Osteoblast (primary cell): ENCODE data around the gene MYPOP. TPM values are rescaled to one million over a fixed set of nuclear protein-coding genes. Genes with fewer than 3 reads are reported as not detected.

Experiments used
- DNase-seq: peaks from one replicate; pipeline ENCODE4 v3.0.0; 2011; ENCODE audit warnings: low spot score, mixed read lengths; ENCODE audit not compliant: insufficient read length; ENCODE audit errors: missing footprints
- H2AFZ ChIP-seq: 2 replicates; pipeline ENCODE4 v1.6.0; 2011; ENCODE audit warnings: mild to moderate bottlenecking, low read length
- H3K27ac ChIP-seq: 2 replicates; pipeline ENCODE4 v1.5.1; 2011; ENCODE audit warnings: mild to moderate bottlenecking, low read depth, low read length, moderate library complexity
- H3K27me3 ChIP-seq: 2 replicates; pipeline ENCODE4 v1.6.0; 2012; ENCODE audit warnings: mild to moderate bottlenecking, control low read depth, inconsistent platforms, low read length, moderate library complexity; ENCODE audit not compliant: insufficient read depth
- H3K36me3 ChIP-seq: 2 replicates; pipeline ENCODE4 v1.5.1; 2011; ENCODE audit warnings: mild to moderate bottlenecking, low read length, control low read depth, moderate library complexity; ENCODE audit not compliant: insufficient read depth
- H3K4me1 ChIP-seq: 2 replicates; pipeline ENCODE4 v1.5.1; 2011; ENCODE audit warnings: mild to moderate bottlenecking, low read length, control low read depth, moderate library complexity; ENCODE audit not compliant: insufficient read depth
- H3K4me2 ChIP-seq: 2 replicates; pipeline ENCODE4 v1.6.0; 2011; ENCODE audit warnings: mild to moderate bottlenecking, low read length; ENCODE audit not compliant: insufficient read depth
- H3K4me3 ChIP-seq: fragments of 200-600 bp; sonication (generic); 3 replicates; pipeline ENCODE4 v1.5.1; 2012; ENCODE audit warnings: mild to moderate bottlenecking, low read length, inconsistent platforms; ENCODE audit not compliant: insufficient read depth
- H3K79me2 ChIP-seq: 2 replicates; pipeline ENCODE4 v1.6.0; 2012; ENCODE audit warnings: mild to moderate bottlenecking, low read length, control low read depth, inconsistent platforms; ENCODE audit not compliant: insufficient read depth
- H3K9me3 ChIP-seq: 2 replicates; pipeline ENCODE4 v1.5.1; 2011; ENCODE audit warnings: low read depth, low read length, control low read depth
- H4K20me1 ChIP-seq: 2 replicates; pipeline ENCODE4 v1.6.0; 2012; ENCODE audit warnings: mild to moderate bottlenecking, low read length, control low read depth; ENCODE audit not compliant: insufficient read depth
- CTCF ChIP-seq: IDR thresholded peaks from 2 replicates; pipeline ENCODE4 v1.5.1; 2011; ENCODE audit warnings: mild to moderate bottlenecking, low read depth, low read length, moderate library complexity; ENCODE audit errors: extremely low read depth
- total RNA-seq: library from RNA; depleted of rRNA; stranded (reverse); fragments of >200 nt; gene quantifications from 2 replicates; pipeline ENCODE4 v1.2.3, GENCODE V29; 2012

MYPOP gene
- 2.1 and 3.3 TPM in 2 replicates for total RNA-seq

- peak; percentile 86 for DNase-seq
- H3K36me3 ChIP-seq, result peaks cover 9% of the 10 kb centered on the region
- peak within 1 kb of the TSS; percentile 66 for H3K27ac ChIP-seq
- peak within 1 kb of the TSS; percentile 82 for H3K4me3 ChIP-seq
- TF ChIP-seq CTCF, result no peak
- peak within 1 kb of the TSS; percentile 95 for H3K4me2 ChIP-seq
- peak within 1 kb of the TSS; percentile 99 for H2AFZ ChIP-seq
- peaks cover 5% of the 10 kb centered on the region for H3K4me1 ChIP-seq
- peaks cover 12% of the 10 kb centered on the region for H4K20me1 ChIP-seq
- no peaks in the 10 kb centered on the region for H3K9me3 ChIP-seq
- H3K27me3 ChIP-seq, result no peaks in the 10 kb centered on the region
- peaks cover 10% of the 10 kb centered on the region for H3K79me2 ChIP-seq
Measured at GRCh38 chr19:45901912-45902650, at the start of gene MYPOP. Gene MYPOP (minus strand): TSS chr19:45902613. CDS start chr19:45901773, 840 bp downstream.

GRCh38 chr19:45947926-45948325 is 45.5 kb upstream of the MYPOP start:
- Histone ChIP-seq H2AFZ (no peak overlapping the region), H3K9me3 (no peaks in the 10 kb centered on the region), H3K79me2 (no peaks in the 10 kb centered on the region), H3K27ac (no peak overlapping the region), H4K20me1 (no peaks in the 10 kb centered on the region), H3K27me3 (no peaks in the 10 kb centered on the region), H3K4me1 (no peaks in the 10 kb centered on the region), H3K4me2 (no peak overlapping the region), H3K4me3 (no peak overlapping the region), H3K36me3 (no peaks in the 10 kb centered on the region)
- TF ChIP-seq CTCF, result no peak
- no peak for DNase-seq

- Histone ChIP-seq H3K27ac (no peak overlapping the region), H3K9me3 (no peaks in the 10 kb centered on the region), H3K79me2 (no peaks in the 10 kb centered on the region), H3K4me1 (no peaks in the 10 kb centered on the region), H3K27me3 (peaks cover 27% of the 10 kb centered on the region), H3K4me3 (no peak overlapping the region), H2AFZ (peak overlapping the region; percentile 51), H3K36me3 (no peaks in the 10 kb centered on the region), H4K20me1 (no peaks in the 10 kb centered on the region), H3K4me2 (no peak overlapping the region)
- no peak for DNase-seq
- no peak for TF ChIP-seq CTCF
Measured at GRCh38 chr19:45940515-45940805, 38.0 kb upstream of the MYPOP start.

GRCh38 chr19:45939792-45940514 is 37.5 kb upstream of the MYPOP start:
- H2AFZ ChIP-seq, result peak overlapping the region; percentile 51
- H4K20me1 ChIP-seq, result no peaks in the 10 kb centered on the region
- H3K4me3 ChIP-seq, result no peak overlapping the region
- H3K79me2 ChIP-seq, result no peaks in the 10 kb centered on the region
- no peak for TF ChIP-seq CTCF
- H3K4me2 ChIP-seq, result no peak overlapping the region
- no peaks in the 10 kb centered on the region for H3K9me3 ChIP-seq
- no peaks in the 10 kb centered on the region for H3K36me3 ChIP-seq
- no peak overlapping the region for H3K27ac ChIP-seq
- no peaks in the 10 kb centered on the region for H3K4me1 ChIP-seq
- H3K27me3 ChIP-seq, result peaks cover 31% of the 10 kb centered on the region
- peak; percentile 86 for DNase-seq
